ENCODE data around the gene TCF12. TPM values are rescaled to one million over a fixed set of nuclear protein-coding genes. Genes with fewer than 3 reads are reported as not detected.

Gene TCF12
- total RNA-seq, 1 experiment from 2014 or later: 76.7 TPM

GRCh38 chr15:56893364-56893678 lies 25.1 kb upstream of the TCF12 start:
- no peaks in the 10 kb centered on the region for H3K4me1 ChIP-seq (ENCODE audit: insufficient read depth, low read length)
- H2BK120ac ChIP-seq (ENCODE audit: low read depth, low read length, poor library complexity, severe bottlenecking): no peak overlapping the region
- no peak overlapping the region for H3K4ac ChIP-seq (ENCODE audit: low read depth, low read length)
- no peak overlapping the region for H3K4me2 ChIP-seq (ENCODE audit: insufficient read depth, insufficient read length, low read length)
- H3K27me3 Mint-ChIP-seq (ENCODE audit: low read depth): peaks cover 21% of the 10 kb centered on the region
- peaks cover 8 to 15% of the 10 kb centered on the region in 2 experiments for H3K4me1 Mint-ChIP-seq
- no peaks in the 10 kb centered on the region for H3K9me3 Mint-ChIP-seq
- H3K56ac ChIP-seq (ENCODE audit: insufficient read length, low read depth, low read length): no peak overlapping the region
- peaks cover 9% of the 10 kb centered on the region; the same call in 1 of the 2 replicates for H3K27me3 ChIP-seq (ENCODE audit: insufficient read depth, low read length)
- H3K4me3 Mint-ChIP-seq: no peak overlapping the region
- no peak overlapping the region for H3K27ac Mint-ChIP-seq
- no peaks in the 10 kb centered on the region for H3K79me1 ChIP-seq (ENCODE audit: insufficient read depth, low read depth, low read length, poor library complexity, severe bottlenecking)
- H3K9me3 ChIP-seq (ENCODE audit: control insufficient read depth, low read depth, low read length): no peaks in the 10 kb centered on the region
- DNase-seq: no peak
- no peak overlapping the region for H3K23ac ChIP-seq (ENCODE audit: insufficient read length, low read depth, low read length)
- H3K18ac ChIP-seq (ENCODE audit: insufficient read length, low read depth, low read length): no peak overlapping the region
- no peak overlapping the region for H3K27ac ChIP-seq (ENCODE audit: insufficient read length, low read depth, low read length)
- H3K36me3 Mint-ChIP-seq (ENCODE audit: insufficient read depth in 1 of 3, low read depth in 3 of 3): peaks cover 0 to 4% (median 2%) of the 10 kb centered on the region in 3 experiments; a peak in 3 of 7 replicates
- no peak overlapping the region for H2AFZ ChIP-seq (ENCODE audit: low read length)
- H4K8ac ChIP-seq (replicated peaks; ENCODE audit: insufficient read length, low read depth, low read length): no peak overlapping the region
- H4K91ac ChIP-seq (ENCODE audit: insufficient read length, low read depth, low read length): no peak overlapping the region
- no peak overlapping the region for H2BK15ac ChIP-seq (ENCODE audit: low read depth, low read length)
- no peak overlapping the region for H2BK20ac ChIP-seq (ENCODE audit: low read depth, low read length, poor library complexity, severe bottlenecking)
- no peaks in the 10 kb centered on the region for H4K20me1 ChIP-seq (ENCODE audit: control insufficient read depth, insufficient read depth, insufficient read length)
- no peaks in the 10 kb centered on the region for H3K79me2 ChIP-seq (ENCODE audit: insufficient read depth, low read length)
- no peak overlapping the region for H2BK12ac ChIP-seq (ENCODE audit: insufficient read length, low read depth, low read length)
- no peak overlapping the region for H2BK5ac ChIP-seq (ENCODE audit: insufficient read length, low read length)
- H3K23me2 ChIP-seq (ENCODE audit: insufficient read length, low read depth, low read length, poor library complexity, severe bottlenecking): no peaks in the 10 kb centered on the region
- no peak overlapping the region for H3K9ac ChIP-seq (ENCODE audit: extremely low read depth, insufficient read length, low read length)
- no peak overlapping the region for H3K14ac ChIP-seq (ENCODE audit: insufficient read depth, low read length)
- H3T11ph ChIP-seq (ENCODE audit: low read length): no peak overlapping the region
- no peak overlapping the region for H2AK5ac ChIP-seq (ENCODE audit: insufficient read length, low read length)
- WGBS (ENCODE audit: extremely low coverage, insufficient read length, low lambda C conversion rate): no CpG with 5 or more reads among the region's 1 CpG
- no peak for TF ChIP-seq CTCF (conservative IDR thresholded peaks at IDR 0.05)
- H4K5ac ChIP-seq (ENCODE audit: insufficient read length, low read depth, low read length): no peak overlapping the region

Data from H9 (cell line).